HCT116 (cell line): Measurements from ENCODE around the gene TNNC2. TPM values are rescaled to one million over a fixed set of nuclear protein-coding genes. Genes with fewer than 3 reads are reported as not detected.
A peak's percentile ranks its signal among the peaks of the same experiment; 100 is the strongest.

Experiments used
- ATAC-seq: fragments of 200-7000 bp; cut with Tn5 transposase; 2 replicates; pipeline ENCODE4 v1.9.1; 2020; ENCODE audit warnings: mild to moderate bottlenecking, moderate library complexity
- BruUV-seq: library from RNA; stranded (reverse); fragments of 400-500 nt; replicated peaks from 2 replicates; lab custom pipeline; 2021; lab: Mats Ljungman, UMichigan
- CTCF ChIA-PET: fragments of 300-600 bp; sonication (Branson Sonifier 250); formaldehyde crosslinking; loops from one replicate; lab custom pipeline; 2021; ENCODE audit warnings: antibody characterized with exemption; lab: Charles Lee
- POLR2A ChIA-PET: fragments of 300-600, 350-600 bp; sonication (Branson Sonifier 250); formaldehyde crosslinking; loops from one replicate; lab custom pipeline; 2021; ENCODE audit warnings: antibody characterized with exemption; lab: Charles Lee
- RAD21 ChIA-PET, 2 experiments: fragments of 300-600 bp; sonication (Branson Sonifier 250); formaldehyde crosslinking; loops; one replicate each; lab custom pipeline; 2023; ENCODE audit warnings: low total read pairs in 2 of 2; ENCODE audit not compliant: uncharacterized antibody in 2 of 2, unreplicated experiment in 2 of 2, low non-redundant PET in 1 of 2; lab: Charles Lee
- DNase-seq: peaks from one replicate; pipeline ENCODE4 v3.0.0-alpha.2; 2010; ENCODE audit warnings: low read depth, low spot score
- H2AFZ ChIP-seq: fragments of 200-600 bp; shearing (Covaris generic), sonication (generic); 2 replicates; pipeline ENCODE4 v1.6.1; 2017; ENCODE audit warnings: low read depth, mixed run types, mixed read lengths, antibody characterized with exemption, low read length; ENCODE audit not compliant: poor library complexity, severe bottlenecking
- H3K27ac ChIP-seq: 2 replicates; pipeline ENCODE4 v1.5.1; 2012; ENCODE audit warnings: low read depth, low read length
- H3K27me3 ChIP-seq: fragments of 200-600 bp; sonication (generic); 2 replicates; pipeline ENCODE4 v1.6.1; 2016; ENCODE audit warnings: mixed run types, low read length, mixed read lengths; ENCODE audit not compliant: insufficient read depth
- H3K36me3 ChIP-seq, 2 experiments: fragments of 200-500 bp in 1 of 2; fragments of 200-600 bp in 1 of 2; sonication (Bioruptor generic) in 1 of 2; sonication (generic) in 1 of 2; 2 replicates each; pipeline versions ENCODE4 v1.5.1 to v1.6.1; 2014 to 2016; ENCODE audit warnings: low read length in 2 of 2, inconsistent platforms in 1 of 2, mixed read lengths in 1 of 2, mixed run types in 1 of 2; ENCODE audit not compliant: insufficient read depth in 2 of 2, control insufficient read depth in 1 of 2
- H3K4me1 ChIP-seq, 2 experiments: fragments of 200-600 bp in 1 of 2; sonication (generic) in 1 of 2; 2 replicates each; pipeline versions ENCODE4 v1.5.1 to v1.6.1; 2012 to 2017; ENCODE audit warnings: low read length in 2 of 2, inconsistent platforms in 1 of 2, mild to moderate bottlenecking in 1 of 2, mixed read lengths in 1 of 2, mixed run types in 1 of 2, moderate library complexity in 1 of 2; ENCODE audit not compliant: insufficient read depth in 2 of 2, control insufficient read depth in 1 of 2
- H3K4me2 ChIP-seq: fragments of 200-600 bp; sonication (generic); 2 replicates; pipeline ENCODE4 v1.6.1; 2017; ENCODE audit warnings: mixed run types, low read length, mixed read lengths
- H3K4me3 ChIP-seq, 2 experiments: fragments of 200-600 bp in 1 of 2; sonication (generic) in 1 of 2; replicated peaks in 1 of 2; 2 replicates each; pipeline ENCODE4 v1.5.1; 2011 to 2016; ENCODE audit warnings: low read length in 2 of 2, control low read depth in 1 of 2, low read depth in 1 of 2, mild to moderate bottlenecking in 1 of 2, mixed read lengths in 1 of 2, mixed run types in 1 of 2
- H3K79me2 ChIP-seq: fragments of 200-600 bp; sonication (generic); 2 replicates; pipeline ENCODE4 v1.6.1; 2017; ENCODE audit warnings: mild to moderate bottlenecking, mixed run types, low read length, moderate library complexity, mixed read lengths; ENCODE audit not compliant: insufficient read depth
- H3K9ac ChIP-seq: fragments of 200-600 bp; sonication (generic); 2 replicates; pipeline ENCODE4 v1.6.1; 2016; ENCODE audit warnings: low read length, mixed read lengths
- H3K9me2 ChIP-seq: fragments of 200-600 bp; sonication (generic), shearing (Covaris generic); 2 replicates; pipeline ENCODE4 v1.6.1; 2017; ENCODE audit warnings: mixed run types, mild to moderate bottlenecking, moderate library complexity; ENCODE audit not compliant: insufficient read depth
- H3K9me3 ChIP-seq, 2 experiments: fragments of 200-500 bp in 1 of 2; fragments of 200-600 bp in 1 of 2; sonication (Bioruptor generic) in 1 of 2; sonication (generic) in 1 of 2; 2 replicates each; pipeline ENCODE4 v1.6.1; 2014 to 2017; ENCODE audit warnings: low read length in 2 of 2, mixed read lengths in 2 of 2, inconsistent platforms in 1 of 2, low read depth in 1 of 2, mild to moderate bottlenecking in 1 of 2, mixed run types in 1 of 2, moderate library complexity in 1 of 2; ENCODE audit not compliant: control insufficient read depth in 1 of 2, insufficient read depth in 1 of 2
- H4K20me1 ChIP-seq: fragments of 200-600 bp; sonication (generic), shearing (Covaris generic); 2 replicates; pipeline ENCODE4 v1.6.1; 2017; ENCODE audit warnings: mixed run types, mild to moderate bottlenecking, moderate library complexity; ENCODE audit not compliant: insufficient read depth
- ATF3 ChIP-seq: IDR thresholded peaks from 2 replicates; pipeline ENCODE4 v1.6.1; 2012
- CEBPB ChIP-seq: IDR thresholded peaks from 2 replicates; pipeline ENCODE4 v1.6.1; 2012; ENCODE audit warnings: low read depth
- CTCF ChIP-seq, 3 experiments: fragments of 200-600 bp in 1 of 3; sonication (generic) in 1 of 3; IDR thresholded peaks in 2 of 3; conservative IDR thresholded peaks in 1 of 3; 2 replicates each; pipeline ENCODE4 v1.5.1; 2012 to 2017; ENCODE audit warnings: low read depth in 2 of 3, low read length in 2 of 3, antibody characterized with exemption in 1 of 3, borderline replicate concordance in 1 of 3, control low read depth in 1 of 3, mild to moderate bottlenecking in 1 of 3, mixed read lengths in 1 of 3, mixed run types in 1 of 3, moderate library complexity in 1 of 3; ENCODE audit not compliant: insufficient read depth in 1 of 3
- EGR1 ChIP-seq: IDR thresholded peaks from 2 replicates; pipeline ENCODE4 v1.6.1; 2012; ENCODE audit warnings: low read depth
- ELF1 ChIP-seq: IDR thresholded peaks from 2 replicates; pipeline ENCODE4 v1.6.1; 2012; ENCODE audit warnings: low read depth, borderline replicate concordance
- POLR2A ChIP-seq: IDR thresholded peaks from 2 replicates; pipeline ENCODE4 v1.7.0; 2011; ENCODE audit warnings: borderline replicate concordance; ENCODE audit not compliant: insufficient read depth, insufficient read length; ENCODE audit errors: extremely low read depth
- POLR2AphosphoS5 ChIP-seq: IDR thresholded peaks from 2 replicates; pipeline ENCODE4 v1.6.1; 2011; ENCODE audit warnings: mild to moderate bottlenecking, low read depth, low read length, moderate library complexity
- RAD21 ChIP-seq: IDR thresholded peaks from 2 replicates; pipeline ENCODE4 v1.6.1; 2012; ENCODE audit warnings: low read depth, mild to moderate bottlenecking
- SIN3A ChIP-seq: IDR thresholded peaks from 2 replicates; pipeline ENCODE4 v1.6.1; 2012; ENCODE audit warnings: low read depth
- SP1 ChIP-seq: IDR thresholded peaks from 2 replicates; pipeline ENCODE4 v1.6.1; 2012; ENCODE audit warnings: low read depth
- YY1 ChIP-seq: IDR thresholded peaks from 2 replicates; pipeline ENCODE4 v1.6.1; 2011; ENCODE audit warnings: low read length, low read depth, moderate library complexity, mild to moderate bottlenecking; ENCODE audit not compliant: insufficient replicate concordance; ENCODE audit errors: extremely low read depth
- ZBTB33 ChIP-seq: IDR thresholded peaks from 2 replicates; pipeline ENCODE4 v1.6.1; 2011; ENCODE audit warnings: mild to moderate bottlenecking, low read length, moderate library complexity; ENCODE audit not compliant: insufficient replicate concordance; ENCODE audit errors: extremely low read depth
- ZFX ChIP-seq: fragments of 450-650 bp; IDR thresholded peaks from 2 replicates; pipeline ENCODE4 v1.6.1; 2017
- intact Hi-C: fragments of 100-400 bp; cut with micrococcal nuclease; formaldehyde crosslinking; loops from 2 replicates; pipeline ENCODE4 v1.10.0; 2022
- total RNA-seq: library from RNA; stranded (reverse); gene quantifications from one replicate; pipeline ENCODE4 v1.2.1, GENCODE V29; 2021; ENCODE audit not compliant: unreplicated experiment

TNNC2 gene
- total RNA-seq, 1 experiment from 2014 or later, result not detected

GRCh38 chr20:45857114-45857881, 30.2 kb upstream of the TNNC2 start, which contains the start of the genes ACOT8 and ZSWIM3:
TSS of gene ACOT8 (minus strand) at chr20:45857392. CDS start at chr20:45857315, 77 bp downstream.
TSS of gene ZSWIM3 (plus strand) at chr20:45857614. CDS start at chr20:45857826, 212 bp downstream.
- DNase-seq, result peak; percentile 100
- intact Hi-C loops, result no loop called here
- Histone ChIP-seq H3K4me3 (peak within 1 kb of the TSS; percentile 72 to 96), H3K36me3 (no peaks in the 10 kb centered on the region), H3K79me2 (0 out of 2 replicates have a peak, but pooled peaks cover 12% of the 10 kb centered on the region), H3K4me1 (peaks cover 15 to 36% of the 10 kb centered on the region in 2 experiments), H3K9ac (peak within 1 kb of the TSS; percentile 73), H3K9me2 (no peaks in the 10 kb centered on the region), H2AFZ (no peak within 1 kb of the TSS), H4K20me1 (no peaks in the 10 kb centered on the region), H3K4me2 (peak within 1 kb of the TSS; percentile 95), H3K27me3 (no peaks in the 10 kb centered on the region), H3K9me3 (no peaks in the 10 kb centered on the region), H3K27ac (peak within 1 kb of the TSS; percentile 55)
- RAD21 ChIA-PET, result no interaction called here
- CTCF ChIA-PET, result interaction anchor here (1.6 kb wide), 1 partner anchor 23 kb away, joined by 3 read pairs; the partner anchor contains the start of gene ZSWIM1
- TF ChIP-seq RAD21 (no peak), ZBTB33 (peak; percentile 68), ATF3 (no peak), SP1 (peak; percentile 100), ELF1 (peak; percentile 79), YY1 (peak; percentile 46), SIN3A (peak; percentile 57; the same call in 1 of the 2 replicates), CEBPB (no peak), POLR2AphosphoS5 (peak; percentile 86), EGR1 (no peak), ZFX (peak; percentile 24; the same call in 1 of the 2 replicates), CTCF (IDR thresholded peaks at IDR 0.05 in 2 of 3, conservative IDR thresholded peaks at IDR 0.05 in 1 of 3; ENCODE audit: borderline replicate concordance in 1 of 3, insufficient read depth in 1 of 3, low read depth in 2 of 3, low read length in 2 of 3) (no peak), POLR2A (peak; percentile 75)
- ATAC-seq, result peak; percentile 98
- POLR2A ChIA-PET, result interaction anchor here (1.9 kb wide), 1 partner anchor 24 kb away, joined by 8 read pairs; the partner anchor contains the start of gene ZSWIM1
- no TSS peak for BruUV-seq
